B cell (primary cell): ENCODE measurements around the gene RBM20.

Experiments used
- EZH2 ChIP-seq: IDR thresholded peaks from 2 replicates; pipeline ENCODE4 v1.6.1; 2012; ENCODE audit warnings: borderline replicate concordance, low read depth, mild to moderate bottlenecking, moderate library complexity, low read length; ENCODE audit not compliant: insufficient read depth, poor library complexity, severe bottlenecking
- TF ChIP-seq, protein P1 (sequence below): fragments of 200-600 bp; IDR thresholded peaks from one replicate; pipeline ENCODE4 v1.8.0; 2022; ENCODE audit warnings: antibody characterized with exemption, mild to moderate bottlenecking

DNA sequence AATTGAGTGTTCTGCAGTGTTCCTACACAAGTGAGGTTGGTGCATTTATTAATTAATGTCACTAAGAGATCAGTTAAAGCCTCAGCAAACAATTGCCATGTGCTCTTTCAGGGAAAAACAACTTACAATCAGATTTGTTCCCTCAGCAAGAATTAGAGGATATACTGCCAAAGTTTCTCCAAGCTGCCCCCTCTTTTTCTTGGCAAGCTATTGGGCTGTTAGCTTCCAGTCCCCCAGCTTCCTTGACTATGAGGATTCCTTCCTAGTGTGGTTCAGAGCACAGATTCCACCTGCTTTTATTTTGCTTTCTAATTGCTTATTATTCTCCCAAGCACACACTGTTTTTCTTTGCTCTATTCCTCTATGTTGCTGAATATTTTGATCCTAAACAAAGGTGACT is 112.7 kb downstream of the RBM20 start:
- TF ChIP-seq, protein P1, sequence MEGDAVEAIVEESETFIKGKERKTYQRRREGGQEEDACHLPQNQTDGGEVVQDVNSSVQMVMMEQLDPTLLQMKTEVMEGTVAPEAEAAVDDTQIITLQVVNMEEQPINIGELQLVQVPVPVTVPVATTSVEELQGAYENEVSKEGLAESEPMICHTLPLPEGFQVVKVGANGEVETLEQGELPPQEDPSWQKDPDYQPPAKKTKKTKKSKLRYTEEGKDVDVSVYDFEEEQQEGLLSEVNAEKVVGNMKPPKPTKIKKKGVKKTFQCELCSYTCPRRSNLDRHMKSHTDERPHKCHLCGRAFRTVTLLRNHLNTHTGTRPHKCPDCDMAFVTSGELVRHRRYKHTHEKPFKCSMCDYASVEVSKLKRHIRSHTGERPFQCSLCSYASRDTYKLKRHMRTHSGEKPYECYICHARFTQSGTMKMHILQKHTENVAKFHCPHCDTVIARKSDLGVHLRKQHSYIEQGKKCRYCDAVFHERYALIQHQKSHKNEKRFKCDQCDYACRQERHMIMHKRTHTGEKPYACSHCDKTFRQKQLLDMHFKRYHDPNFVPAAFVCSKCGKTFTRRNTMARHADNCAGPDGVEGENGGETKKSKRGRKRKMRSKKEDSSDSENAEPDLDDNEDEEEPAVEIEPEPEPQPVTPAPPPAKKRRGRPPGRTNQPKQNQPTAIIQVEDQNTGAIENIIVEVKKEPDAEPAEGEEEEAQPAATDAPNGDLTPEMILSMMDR = no peak
- TF ChIP-seq EZH2 = no peak
